GM21390 (cell line): Measurements from ENCODE around the gene ADAMTS6.

Experiments used
- ATAC-seq: cut with Tn5 transposase; IDR thresholded peaks from one replicate; pipeline ENCODE4 v1.9.1; 2021; ENCODE audit not compliant: unreplicated experiment

The ADAMTS6 gene

DNA sequence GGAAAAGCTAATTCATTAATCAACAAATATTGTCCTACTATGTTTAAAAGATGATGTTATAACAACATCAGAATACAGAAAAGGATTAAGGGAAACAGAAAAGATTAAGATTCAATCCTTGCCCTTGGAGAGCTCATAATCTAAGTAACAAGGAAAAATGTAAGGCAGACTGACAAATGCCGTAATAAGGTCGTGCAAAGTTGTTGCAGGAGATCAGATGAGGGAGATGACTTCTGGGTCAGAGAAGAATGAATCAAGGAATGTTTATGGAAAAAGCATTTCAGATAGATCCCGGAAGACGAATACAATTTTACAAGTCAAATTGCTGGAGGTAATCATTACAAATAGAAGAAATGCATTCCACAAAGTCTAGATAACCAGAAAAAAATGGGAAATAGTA lies 6.4 kb downstream of the ADAMTS6 start:
- no peak for ATAC-seq

DNA sequence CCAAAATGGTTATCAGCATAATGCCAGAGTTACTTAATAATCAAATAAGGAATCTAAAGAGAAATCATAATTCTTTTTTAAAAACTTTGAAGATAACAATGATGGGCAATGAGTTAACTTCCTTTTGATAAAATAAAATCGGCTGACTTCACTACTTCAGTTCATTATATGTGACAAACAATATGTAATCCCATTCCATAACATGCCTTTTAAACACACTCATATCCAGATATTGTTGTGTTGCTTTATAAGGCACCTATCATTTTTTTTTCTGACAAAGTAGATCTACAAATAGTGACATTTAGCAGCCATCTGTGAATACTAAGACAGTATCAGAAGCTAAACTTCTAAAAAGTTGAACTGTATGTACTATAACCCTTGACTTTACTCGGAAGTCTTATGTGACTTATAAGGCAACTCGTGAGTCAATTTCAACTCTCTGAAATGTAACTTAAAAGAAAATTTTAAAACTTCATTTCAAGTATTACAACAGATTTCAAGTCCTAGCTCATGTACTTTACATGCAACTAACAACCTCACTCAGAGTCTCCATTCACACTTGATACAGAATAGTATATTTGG lies 7.5 kb downstream of the ADAMTS6 start:
- no peak for ATAC-seq

DNA sequence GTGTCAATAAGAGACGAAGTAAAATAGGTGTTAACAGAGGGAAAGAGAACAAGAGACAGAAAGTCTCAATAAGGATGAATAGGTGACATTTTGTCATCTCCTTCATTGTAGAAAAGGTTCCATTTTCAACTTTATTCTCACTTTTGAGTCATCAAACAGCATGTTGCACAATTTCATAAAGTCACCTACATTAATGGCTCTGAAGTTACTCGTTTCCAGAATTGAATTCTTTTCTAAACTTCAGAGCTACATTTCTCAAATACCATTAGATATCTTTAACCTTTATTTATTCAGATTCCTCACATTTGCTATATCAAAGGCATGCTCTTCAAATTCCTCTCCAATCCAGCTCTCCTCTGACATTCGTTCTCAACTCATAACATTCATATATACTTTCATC lies 13.1 kb downstream of the ADAMTS6 start:
- ATAC-seq, result no peak

DNA sequence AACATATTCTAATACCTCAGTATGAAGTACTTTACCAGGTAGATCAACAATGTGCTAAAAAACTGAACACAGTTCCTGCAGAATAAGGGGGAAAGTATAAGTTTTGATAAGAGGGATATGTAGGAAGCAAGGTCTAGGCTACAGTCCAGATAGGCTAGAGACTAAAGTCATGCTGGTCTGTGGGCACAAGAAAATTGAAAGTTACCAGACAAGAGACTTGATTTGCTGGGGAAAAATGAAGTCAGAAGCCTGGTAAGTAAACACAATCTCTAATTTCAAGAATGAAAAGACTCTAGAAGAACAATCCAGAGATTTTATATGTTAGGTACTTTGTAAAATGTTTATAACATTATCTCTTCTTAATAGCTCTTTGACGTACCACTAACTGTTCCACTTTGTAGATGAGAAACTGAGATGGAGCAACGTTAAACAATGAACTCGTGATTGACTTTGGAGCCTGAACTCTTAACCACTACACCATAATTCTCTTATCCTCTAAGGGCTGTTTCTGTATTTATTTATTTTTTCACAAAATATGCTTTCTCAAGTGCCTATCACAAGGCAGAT lies 19.5 kb downstream of the ADAMTS6 start:
- no peak for ATAC-seq

DNA sequence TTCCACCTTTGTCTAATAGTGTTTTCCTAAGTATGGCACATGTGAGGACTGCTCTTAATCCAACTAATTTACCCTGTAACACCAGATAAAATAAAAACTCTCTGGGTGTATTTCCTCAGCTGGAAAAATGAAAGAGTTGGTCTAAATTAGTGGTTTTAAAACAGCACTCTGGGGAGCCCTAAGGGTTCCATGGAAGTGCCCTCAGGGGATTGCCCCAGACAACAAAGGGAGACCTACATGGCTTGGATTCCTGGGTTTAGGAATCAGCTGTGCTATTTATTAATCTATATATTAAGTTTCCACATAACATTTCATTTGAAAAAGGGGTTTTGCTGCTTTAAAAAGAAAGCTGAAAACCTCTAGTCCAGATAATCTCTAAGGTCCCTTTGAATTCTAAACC lies 20.2 kb downstream of the ADAMTS6 start:
- ATAC-seq, result no peak

DNA sequence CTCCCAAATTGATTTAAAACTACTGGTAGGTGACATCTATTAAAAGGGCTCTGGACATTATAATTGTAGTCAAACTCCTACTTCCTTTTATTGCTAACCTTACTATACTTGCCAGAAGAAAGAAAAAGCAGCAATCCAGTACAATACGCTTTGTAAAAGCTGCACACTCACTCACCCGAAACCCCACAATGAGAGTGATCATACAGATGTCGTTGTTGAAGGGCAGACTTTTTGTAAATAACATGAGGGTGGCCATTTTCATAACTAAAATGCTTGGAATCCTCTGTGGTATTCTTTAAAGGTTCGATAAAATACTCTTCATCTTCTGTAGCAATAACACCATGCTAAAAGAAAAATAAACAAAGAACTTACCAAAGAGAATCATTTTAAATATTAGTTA lies 21.7 kb downstream of the ADAMTS6 start:
- ATAC-seq, result no peak

DNA sequence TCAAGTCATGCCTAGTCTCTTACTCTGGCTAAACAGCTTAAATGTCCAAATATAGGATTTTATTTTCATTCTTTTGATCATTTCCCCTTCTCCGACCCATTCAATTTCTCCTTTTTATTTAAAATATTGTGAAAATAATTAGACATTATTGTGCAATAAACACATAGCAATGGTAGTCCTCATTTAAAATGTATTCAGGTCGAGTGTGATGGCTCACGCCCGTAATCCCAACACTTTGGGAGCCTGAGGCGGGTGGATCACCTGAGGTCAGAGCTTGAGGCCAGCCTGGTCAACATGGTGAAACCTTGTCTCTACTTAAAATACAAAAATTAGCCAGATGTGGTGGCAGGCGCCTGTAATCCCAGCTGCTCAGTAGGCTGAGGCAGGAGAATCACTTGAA lies 26.7 kb downstream of the ADAMTS6 start:
- ATAC-seq, result no peak

DNA sequence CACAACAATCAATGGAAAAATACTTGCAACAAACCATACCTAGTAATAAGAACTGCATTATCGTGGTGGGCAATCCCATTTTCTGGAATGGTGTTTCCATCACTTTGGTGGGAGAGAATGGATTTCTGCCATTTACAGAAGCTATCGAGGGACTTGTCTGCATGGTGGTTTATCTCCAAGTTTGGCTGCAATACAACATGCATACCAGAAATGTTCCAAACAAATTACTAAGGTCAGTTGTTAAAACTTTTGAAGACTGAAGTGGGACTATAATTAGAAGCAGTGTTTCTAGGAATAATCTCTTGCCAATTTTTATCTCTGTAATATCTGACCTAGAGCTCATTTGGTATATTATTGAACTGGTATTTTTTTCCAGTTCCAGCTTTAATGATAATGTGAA lies 30.3 kb downstream of the ADAMTS6 start:
- no peak for ATAC-seq

DNA sequence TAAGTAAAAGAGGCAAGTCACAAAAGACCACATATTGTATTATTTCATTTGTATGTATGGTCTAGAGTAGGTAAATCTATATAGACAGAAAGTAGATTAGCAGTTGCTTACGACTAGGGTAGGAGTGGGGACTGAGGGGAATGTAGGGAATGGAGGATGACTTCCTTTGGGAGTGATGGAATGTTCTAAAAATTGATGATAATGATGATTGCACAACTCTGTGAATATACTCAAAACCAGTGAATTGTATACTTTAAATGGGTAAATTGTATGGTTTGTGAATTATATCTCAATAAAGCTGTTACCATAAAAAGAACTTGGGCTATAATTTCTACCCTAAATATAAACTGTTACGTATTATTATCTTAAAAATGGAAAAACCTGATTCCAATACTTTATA lies 35.0 kb downstream of the ADAMTS6 start:
- ATAC-seq, result no peak

DNA sequence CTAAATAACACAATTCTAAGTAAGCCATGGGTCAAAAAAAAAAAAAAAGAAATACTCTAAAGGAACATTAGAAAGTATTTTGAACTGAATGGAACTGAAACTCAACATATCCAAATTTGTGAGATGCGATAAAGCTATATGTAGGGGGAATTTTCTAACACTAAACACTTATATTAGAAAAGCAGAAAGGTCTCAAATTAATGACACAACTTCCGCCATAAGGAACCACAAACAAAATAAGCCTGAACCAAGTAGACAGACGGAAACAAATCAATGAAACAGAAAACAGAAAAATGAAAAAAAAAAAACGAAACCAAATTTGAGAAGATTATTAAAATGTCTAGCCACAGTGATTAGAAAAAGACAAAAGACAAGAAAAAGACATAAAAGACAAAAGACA lies 39.9 kb downstream of the ADAMTS6 start:
- no peak for ATAC-seq

DNA sequence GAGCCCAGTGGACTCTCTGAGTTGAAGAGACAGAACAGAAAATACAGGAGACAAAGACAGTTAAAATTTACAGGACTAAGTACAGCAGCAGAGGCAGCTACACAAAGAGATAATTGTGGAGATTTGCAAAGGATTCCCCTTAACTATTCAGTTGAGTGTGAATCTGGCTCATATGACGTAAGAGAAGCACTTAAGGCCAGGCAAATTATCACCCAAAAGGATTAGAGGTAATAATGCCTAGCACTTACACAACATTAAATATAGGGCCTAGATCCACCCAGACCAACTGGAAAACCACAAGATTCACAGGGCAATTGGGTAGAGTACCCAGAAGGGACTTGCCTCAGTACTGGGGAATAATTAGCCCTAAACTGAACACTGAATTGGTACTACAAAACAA lies 41.3 kb downstream of the ADAMTS6 start:
- no peak for ATAC-seq

DNA sequence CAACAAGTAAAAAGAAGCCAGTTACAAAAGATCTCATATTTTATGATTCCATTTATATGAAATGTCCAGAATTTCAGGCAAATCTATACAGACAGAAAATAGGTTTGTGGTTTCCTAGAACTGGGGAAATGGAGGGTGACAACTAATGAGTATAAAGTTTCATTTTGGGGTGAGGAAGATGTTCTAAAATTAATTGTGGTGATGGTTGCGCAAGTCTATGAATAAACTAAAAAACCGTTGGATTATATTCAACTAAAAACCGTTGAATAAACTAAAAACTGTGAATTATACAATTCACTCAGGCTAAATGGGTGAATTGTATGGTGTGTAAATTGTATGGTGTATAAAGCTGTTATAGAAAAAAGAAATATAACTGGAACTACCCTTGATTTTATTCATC lies 47.6 kb downstream of the ADAMTS6 start:
- no peak for ATAC-seq

DNA sequence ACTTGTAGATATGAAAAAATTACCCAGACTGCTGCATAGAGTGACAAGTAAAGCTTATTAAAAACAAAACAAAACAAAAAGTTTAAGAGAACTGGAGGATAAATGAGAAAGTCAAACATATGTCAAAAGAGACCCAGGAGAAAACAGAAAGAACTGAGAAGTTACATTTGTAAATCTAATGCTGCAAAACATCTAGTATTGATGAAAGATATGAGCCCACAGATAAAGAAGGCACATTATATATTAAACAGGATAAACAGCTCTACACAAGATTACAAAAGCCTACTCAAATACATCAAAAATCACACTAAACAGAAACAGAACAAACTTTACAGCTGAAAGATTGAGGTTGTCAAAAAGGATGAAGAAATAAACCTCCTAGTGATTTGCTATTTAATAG lies 55.1 kb downstream of the ADAMTS6 start:
- no peak for ATAC-seq

DNA sequence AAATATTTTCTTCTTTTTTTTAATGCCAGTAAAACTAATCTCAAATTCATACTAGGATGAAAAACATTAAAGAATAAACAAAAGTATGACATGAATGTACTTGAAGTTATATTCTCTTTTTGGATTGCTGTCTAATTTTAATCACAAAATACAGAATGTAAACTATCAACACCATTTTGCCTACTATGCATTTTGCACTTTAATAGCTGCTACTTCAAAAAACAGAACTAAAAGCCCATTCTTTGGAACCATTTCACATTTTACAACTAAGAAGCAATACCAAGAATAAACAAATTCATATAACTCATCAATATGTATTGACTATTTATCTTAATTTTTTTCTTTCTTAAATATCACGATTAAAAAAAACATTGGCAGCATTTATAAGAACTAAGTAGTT lies 58.1 kb downstream of the ADAMTS6 start:
- ATAC-seq, result no peak

DNA sequence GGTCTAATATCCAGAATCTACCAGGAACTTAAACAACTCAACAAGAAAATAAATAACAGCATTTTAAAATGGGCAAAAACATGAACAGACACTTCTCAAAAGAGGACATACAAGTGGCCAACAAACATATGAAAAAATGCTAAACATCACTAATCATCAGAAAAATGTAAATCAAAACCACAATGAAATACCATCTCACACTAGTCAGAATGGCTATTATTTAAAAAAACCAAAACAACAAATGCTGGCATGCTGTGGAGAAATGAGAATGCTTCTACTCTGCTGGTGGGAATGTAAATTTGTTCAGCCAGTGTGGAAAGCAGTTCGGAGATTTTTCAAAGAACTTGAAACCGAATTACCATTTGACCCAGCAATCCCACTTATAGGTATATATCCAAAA lies 63.1 kb downstream of the ADAMTS6 start:
- no peak for ATAC-seq

DNA sequence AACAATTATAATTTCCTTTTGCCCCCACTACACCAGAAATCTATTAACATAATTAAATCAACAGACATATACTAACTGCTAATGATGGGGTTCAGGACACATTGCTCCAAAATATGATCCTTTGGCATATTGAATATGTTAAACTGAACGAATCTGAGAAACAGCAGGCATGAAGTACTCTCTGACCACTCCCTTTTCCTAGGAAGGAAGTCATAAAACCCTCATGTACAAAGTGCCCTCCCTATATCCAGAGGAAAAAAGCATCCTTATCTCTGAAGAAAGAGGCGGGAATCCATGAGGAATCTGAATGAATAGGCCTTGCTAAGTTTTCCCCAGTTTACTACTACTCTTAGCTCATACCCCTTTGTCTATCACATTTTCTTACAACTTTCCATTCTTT lies 67.9 kb downstream of the ADAMTS6 start:
- ATAC-seq, result no peak

DNA sequence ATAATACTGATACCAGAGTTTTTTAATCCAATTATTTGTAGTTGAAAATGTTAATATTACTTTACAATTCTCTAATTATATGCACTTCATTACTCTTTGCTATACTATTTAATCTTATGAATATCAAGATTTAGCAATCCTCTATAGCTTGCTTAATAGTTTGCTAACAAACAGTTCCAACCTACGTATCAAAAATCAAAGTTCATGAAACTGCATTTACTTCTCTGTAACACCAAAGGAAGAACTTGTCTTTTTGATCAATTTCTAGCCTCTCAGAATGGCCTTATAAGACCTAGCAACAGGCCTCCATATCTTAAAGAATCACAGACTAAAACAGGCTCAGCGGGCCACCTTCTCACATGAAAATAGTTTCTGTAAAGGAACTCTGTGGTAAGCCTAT lies 68.9 kb downstream of the ADAMTS6 start:
- ATAC-seq, result no peak

DNA sequence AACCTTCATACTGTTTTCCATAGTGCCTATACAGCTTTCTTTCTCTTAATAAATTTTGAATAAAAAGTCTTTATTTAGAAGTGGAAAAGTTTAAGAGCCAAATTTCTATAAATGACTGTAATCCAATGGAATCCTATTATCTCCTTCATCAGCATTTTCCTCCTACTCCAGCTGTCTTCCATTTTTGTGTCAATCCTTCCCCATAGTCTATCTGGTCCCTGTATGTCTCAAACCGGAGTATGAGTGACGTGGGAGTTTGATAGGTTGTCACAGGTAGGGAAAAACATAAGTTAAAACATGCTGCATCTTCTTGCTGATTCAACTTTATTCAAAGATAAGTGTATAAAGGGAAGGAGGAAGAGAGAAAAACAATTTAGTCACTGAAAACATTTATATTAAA lies 70.4 kb downstream of the ADAMTS6 start:
- ATAC-seq, result no peak

DNA sequence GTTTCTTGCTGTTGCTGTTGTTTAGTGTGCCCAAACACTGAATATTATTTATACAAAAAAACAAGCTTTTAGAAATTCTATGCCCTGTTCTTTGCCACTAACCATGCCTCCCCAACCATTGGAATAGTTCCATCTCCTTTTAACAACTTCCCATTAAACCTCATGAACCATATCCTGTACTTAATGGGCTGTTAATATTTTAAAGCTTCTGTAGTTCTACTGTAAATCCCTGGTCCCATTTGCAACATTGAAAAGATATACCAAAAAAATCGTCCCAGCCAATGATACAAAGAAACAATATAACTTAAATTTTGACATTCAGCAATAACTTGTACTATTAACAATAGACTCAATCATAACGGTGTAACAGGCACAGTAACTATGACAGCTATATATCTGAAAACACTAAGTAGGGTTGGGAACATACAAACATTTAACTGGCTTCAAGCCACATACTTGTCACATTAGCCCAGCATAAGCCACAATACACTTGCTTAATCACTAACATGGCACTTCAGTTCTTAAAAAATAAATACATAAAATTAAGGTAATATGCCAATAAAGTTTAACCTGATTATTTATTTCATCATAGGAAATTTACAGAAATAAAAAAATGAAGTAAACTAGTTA lies 86.1 kb downstream of the ADAMTS6 start:
- no peak for ATAC-seq

DNA sequence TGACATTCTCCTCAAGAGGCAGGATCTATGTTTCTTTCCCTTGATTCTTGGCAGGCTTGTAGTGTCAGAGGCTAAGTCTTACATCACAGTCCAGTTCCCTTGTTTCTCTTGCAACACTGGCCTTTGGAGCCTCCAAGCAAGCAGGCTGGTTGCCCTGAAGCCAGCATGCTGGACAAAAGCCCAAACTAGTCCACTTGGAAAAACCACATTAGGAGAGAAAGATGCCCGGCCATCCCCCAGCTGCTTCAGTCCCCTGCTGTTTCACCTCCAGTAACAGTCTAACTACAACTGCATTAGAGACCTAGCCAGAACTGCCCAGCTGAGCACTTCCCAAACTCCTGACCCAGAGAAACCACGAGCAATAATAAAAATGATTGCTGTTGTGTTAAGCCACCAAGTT lies 87.6 kb downstream of the ADAMTS6 start:
- ATAC-seq, result no peak

DNA sequence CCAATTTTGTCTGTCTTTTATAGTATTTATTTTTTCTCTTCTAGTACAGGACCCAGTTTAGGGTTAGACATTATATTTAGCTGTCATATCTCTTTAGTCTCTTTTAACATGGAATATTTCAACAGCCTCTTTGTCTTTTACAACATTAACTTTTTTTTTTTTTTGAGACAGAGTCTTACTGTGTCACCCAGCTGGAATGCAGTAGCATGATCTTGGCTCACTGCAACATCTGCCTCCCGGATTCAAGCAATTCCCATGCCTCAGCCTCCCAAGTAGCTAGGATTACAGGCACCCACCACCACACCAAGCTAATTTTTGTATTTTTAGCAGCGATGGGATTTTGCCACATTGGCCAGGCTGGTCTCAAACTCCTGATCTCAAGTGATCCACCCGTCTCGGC lies 90.1 kb downstream of the ADAMTS6 start:
- no peak for ATAC-seq

DNA sequence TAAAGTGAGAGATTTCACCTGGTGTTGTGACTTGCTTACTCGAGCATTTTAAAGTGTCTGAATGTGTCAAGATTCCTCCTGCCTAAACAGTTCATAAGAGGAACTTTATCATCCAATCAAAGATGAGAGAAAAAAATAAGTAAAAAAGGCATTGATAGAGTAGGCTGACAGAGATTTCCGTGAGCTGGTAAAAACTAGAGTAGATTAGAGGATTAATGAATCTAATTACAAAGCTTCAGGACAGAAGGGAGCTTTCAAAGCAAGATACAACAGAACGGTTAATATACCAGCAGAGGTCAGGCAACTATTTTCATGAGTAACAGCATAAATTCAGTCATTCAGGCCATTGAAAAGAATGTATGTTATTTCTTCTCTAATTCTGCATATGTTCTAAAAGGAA lies 91.5 kb downstream of the ADAMTS6 start:
- no peak for ATAC-seq

DNA sequence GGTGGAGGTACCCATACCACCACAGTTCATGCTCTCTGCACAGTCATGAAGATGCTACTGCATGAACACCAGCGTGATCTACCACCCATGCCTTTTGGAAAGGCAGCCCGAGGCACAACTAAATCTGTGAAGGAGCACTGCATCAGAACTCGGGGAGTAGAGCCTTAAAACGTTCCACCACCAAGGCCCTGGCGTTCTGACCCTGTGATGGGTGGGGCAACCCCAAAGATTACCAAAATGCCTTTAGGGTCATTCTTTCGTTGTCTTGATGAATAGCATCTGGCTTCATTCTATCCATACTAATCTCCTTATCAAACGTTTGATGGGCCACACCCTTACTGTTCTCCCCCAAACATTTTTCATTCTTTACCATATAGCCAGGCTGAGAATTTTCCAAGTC lies 97.9 kb downstream of the ADAMTS6 start:
- no peak for ATAC-seq
